ENCODE measurements around the gene OTX2.

The OTX2 gene

DNA sequence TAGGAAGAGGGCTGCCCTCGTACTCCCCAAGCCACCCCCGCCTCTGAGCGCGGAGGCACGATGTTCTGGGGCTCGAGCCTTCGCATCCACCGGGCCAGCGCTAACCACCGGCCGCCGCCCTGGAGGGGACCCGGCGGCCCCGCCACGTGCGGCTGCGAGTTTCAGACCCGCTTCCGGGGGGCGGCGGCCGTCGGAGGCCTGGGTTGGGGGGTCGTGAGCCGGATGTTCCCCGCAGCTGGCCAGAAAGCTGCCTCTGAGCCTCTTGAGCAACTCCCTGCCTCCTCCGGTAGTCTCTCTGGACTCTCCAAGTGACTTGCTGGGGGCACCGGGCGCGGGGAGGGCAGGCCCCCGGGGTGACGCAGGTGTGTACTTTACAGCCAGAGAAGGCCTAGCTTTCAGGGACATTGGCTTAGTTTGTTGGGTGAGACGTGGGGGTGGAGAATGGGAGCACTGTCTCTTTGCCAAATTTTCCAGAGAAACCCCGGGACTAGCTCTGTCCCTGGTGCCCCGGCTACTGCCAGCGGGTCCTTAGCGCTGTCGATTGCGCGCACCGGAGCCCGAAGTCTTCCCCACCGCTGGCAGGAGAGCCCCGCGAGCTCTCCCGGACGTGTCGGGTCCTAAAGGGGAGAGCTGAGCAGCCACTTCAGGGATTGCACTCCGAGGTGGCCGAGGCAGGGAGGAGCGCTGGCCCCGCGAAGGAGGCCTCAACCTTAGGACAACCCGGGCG, 15.6 kb downstream of the OTX2 start:
- DNase-seq = no peak

DNA sequence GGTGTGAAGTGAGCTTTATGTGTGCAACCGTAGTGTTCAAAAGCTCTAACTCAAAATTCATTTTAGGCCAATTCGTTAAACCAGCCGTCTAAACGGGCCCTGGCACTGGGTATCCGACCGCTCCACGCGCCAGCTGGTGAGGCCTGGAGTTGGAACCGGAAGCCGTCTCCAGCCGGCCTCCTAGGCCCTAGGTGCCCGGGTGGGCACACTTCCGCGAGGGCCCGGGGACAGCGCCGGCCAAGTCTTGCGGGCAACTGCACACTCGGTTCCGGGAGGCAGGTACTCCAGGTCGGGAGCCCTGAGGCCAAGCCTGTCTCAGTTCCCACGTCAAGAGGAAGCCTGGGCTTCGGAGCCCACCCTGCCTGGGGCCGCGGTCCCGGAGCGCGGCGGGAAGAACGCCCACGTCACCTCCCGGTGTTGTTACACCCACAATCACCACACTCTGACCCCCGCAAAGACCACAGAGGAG, 16.2 kb downstream of the OTX2 start:
- no peak for DNase-seq

DNA sequence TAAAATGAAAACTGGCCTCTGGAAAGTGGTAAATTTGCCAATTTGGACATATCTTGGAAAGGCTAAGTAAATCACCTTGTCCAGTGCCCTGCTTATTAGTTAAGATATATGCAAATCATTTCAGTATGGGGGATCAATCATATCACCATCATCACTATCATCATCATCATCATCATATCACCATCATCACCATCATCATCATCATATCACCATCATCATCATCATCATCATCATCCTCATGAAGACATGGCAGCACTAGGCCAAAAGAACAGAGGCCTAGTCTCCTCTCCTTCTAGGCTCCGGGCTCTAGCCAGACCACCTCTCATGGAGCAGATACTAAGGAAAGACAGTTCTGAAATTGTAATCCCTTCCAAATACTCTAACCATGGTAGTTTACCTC, 20.3 kb downstream of the OTX2 start:
- DNase-seq = no peak

DNA sequence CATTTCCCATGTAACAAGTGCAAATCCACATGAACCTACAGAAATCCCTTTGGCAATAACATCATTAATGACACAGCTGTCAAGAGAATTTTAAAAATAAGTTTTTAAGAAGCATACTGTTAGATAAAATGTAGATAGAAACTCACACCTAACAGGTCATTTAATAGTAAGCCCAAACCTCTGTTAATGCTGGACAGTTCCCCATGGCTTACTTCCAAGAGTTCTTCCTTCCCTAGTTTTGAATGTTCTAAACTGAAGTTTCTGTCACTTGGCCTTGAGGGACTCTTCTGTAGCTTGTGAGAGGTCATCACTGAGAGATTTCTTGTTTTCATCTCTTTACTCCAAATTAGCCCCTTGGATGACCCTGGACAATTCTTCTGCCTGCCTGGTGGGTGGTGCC, 22.7 kb downstream of the OTX2 start:
- no peak for DNase-seq

DNA sequence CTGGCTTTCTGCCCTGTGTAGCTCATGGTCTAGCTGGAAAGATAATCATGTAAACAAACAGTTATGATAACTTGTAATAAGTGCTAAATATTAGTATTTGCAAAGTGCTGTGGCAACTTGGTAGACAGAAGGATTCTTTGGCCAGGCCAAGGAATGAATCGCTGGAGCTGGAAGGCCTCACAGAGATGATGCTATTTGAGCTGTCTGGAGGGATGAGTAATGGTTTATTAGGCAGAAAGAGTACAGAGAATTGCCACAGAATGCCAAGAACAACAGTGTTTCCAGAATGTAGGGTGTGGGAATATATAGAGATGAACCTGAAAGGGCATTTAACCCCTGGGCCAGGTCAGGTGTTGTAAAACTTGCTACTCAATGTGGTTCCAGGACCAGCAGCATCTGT, 27.6 kb downstream of the OTX2 start:
- no peak for DNase-seq

DNA sequence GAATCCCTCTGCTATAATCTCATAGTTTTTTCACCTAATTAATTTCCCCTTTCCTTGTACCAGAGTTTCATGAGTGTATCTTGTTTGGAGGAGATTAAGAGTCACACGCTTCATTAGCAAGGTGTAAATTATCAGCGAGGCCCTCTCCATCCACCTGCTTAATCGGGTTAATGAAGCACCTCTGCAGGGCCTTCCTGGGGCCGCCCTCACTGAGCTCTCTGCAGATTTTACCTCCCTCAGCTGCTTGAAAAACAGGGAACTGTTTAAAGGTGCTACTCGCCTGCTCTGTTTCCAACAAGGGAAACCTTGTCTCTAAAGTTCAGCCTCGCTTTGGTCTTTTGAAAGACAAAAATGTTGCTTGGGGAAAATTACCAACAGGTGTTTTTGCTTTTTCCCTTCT, 35.8 kb downstream of the OTX2 start:
- no peak for DNase-seq

GRCh38 chr14:56770512-56770911, 39.8 kb downstream of the OTX2 start:
- no peak for DNase-seq

DNA sequence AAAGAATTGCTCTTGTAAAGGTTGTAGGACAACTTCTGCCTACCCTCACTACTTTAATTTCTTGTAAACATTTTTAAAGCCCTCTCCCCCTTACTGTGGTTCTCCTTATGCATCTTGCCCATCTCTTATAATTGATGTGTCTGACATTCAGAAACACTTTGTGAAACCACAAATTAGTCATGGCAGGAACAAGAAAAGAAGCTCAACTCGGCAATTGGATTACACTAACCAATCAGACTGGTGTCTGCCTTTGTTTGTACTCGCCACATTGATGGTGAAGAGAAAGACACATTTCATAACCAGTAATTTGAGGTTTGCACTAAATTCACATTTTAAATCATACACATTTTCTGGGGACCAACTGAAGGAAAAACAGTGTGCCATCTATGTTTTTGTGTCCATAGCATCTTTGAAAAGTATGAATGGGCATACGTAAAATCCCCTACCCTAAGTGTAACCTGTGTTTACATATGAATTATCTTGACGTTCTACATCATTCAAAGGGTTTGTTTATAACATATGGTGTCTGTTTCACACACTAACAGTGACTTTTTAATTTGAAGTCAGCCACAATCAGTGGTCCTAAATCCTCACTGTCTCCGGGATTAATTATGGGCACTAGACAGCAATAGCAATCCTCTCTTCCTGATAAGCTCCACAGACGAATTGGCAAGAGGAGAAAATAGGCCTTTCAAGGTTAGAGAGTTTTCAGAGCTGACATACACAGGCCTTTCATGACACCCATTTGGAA, 49.9 kb downstream of the OTX2 start:
- peak in 1 of 5 experiments; percentile 30 for DNase-seq

GRCh38 chr14:56759633-56760032, 50.6 kb downstream of the OTX2 start:
- DNase-seq = no peak

GRCh38 chr14:56759094-56759493, 51.2 kb downstream of the OTX2 start:
- DNase-seq = no peak

DNA sequence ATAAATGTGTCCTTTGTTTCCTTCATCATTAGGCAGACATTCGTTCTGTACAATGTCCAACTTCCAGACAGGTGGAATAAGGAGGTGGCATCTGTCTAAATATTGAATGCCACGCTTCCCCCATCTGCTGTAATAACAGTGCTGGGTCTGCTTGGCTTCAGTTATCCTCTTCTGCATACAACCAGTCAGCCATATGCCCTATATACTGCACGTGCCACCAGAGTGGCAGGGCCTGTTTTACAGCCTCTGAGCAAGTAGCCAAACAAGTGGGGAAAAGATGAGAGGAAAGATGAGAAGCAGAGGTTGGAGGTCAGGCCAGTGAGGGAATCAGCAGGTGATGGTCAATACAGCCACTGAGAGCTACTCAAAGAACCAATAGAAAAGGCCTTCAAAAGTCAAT, 55.4 kb downstream of the OTX2 start:
- DNase-seq = no peak

DNA sequence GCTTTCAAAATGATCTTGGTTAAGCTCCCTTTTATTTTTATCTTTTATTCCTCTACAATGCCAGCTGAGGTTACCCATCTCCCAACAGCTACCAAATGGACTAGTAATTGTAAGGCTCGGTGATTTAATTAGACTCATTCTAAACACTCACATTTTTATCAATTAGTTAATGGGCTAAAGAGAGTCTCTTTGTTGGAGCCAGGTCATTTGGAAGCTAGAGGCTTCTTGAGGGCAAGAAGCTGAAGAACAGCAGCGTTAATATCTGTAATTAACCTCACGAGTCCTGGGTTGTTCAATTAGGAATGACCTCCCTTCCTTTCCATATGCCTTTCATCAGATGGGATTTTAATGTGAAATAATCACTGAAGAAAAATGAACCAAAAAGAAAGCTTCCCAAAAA, 56.9 kb downstream of the OTX2 start:
- no peak for DNase-seq

GRCh38 chr14:56752428-56752827, 57.9 kb downstream of the OTX2 start:
- no peak for DNase-seq

GRCh38 chr14:56751471-56751870, 58.8 kb downstream of the OTX2 start:
- DNase-seq = no peak
